Nephron progenitor cell (in vitro differentiated cells): ENCODE measurements around the gene MLST8.

Experiments used
- DNase-seq: peaks from one replicate; pipeline ENCODE4 v3.0.0; 2021
- H3K27ac Mint-ChIP-seq: 2 replicates; pipeline ENCODE4 v1.8.0; 2021; ENCODE audit warnings: mild to moderate bottlenecking, moderate library complexity, mixed read lengths
- H3K27me3 Mint-ChIP-seq: 2 replicates; pipeline ENCODE4 v1.8.0; 2021; ENCODE audit warnings: mild to moderate bottlenecking, low read depth, mixed read lengths; ENCODE audit not compliant: poor library complexity
- H3K36me3 Mint-ChIP-seq: 2 replicates; pipeline ENCODE4 v1.8.0; 2021; ENCODE audit warnings: low read depth, mixed read lengths
- H3K4me1 Mint-ChIP-seq: 2 replicates; pipeline ENCODE4 v1.8.0; 2021; ENCODE audit warnings: mixed read lengths
- H3K4me3 Mint-ChIP-seq: 2 replicates; pipeline ENCODE4 v1.8.0; 2021; ENCODE audit warnings: mild to moderate bottlenecking, moderate library complexity, mixed read lengths
- H3K9me3 Mint-ChIP-seq: 2 replicates; pipeline ENCODE4 v1.8.0; 2021; ENCODE audit warnings: mild to moderate bottlenecking, moderate library complexity, mixed read lengths
- CTCF ChIP-seq: fragments of 200-600 bp; sonication (generic); IDR thresholded peaks from 2 replicates; pipeline ENCODE4 v1.5.0; 2021; ENCODE audit warnings: antibody characterized with exemption

MLST8 gene

GRCh38 chr16:2165861-2166260, 39.4 kb upstream of the MLST8 start:
- no peaks in the 10 kb centered on the region for H3K4me1 Mint-ChIP-seq
- peak overlapping the region; percentile 84 for H3K27ac Mint-ChIP-seq
- no peaks in the 10 kb centered on the region for H3K27me3 Mint-ChIP-seq
- H3K4me3 Mint-ChIP-seq: no peak overlapping the region
- no peaks in the 10 kb centered on the region for H3K9me3 Mint-ChIP-seq
- no peak for DNase-seq
- TF ChIP-seq CTCF: no peak
- peaks cover 13% of the 10 kb centered on the region for H3K36me3 Mint-ChIP-seq

- DNase-seq: no peak
- Mint-ChIP-seq H3K4me1 (no peaks in the 10 kb centered on the region), H3K27ac (peak overlapping the region; percentile 84), H3K36me3 (peaks cover 13% of the 10 kb centered on the region), H3K9me3 (no peaks in the 10 kb centered on the region), H3K27me3 (no peaks in the 10 kb centered on the region), H3K4me3 (no peak overlapping the region)
- no peak for TF ChIP-seq CTCF
These were observed 38.8 kb upstream of the MLST8 start for GRCh38 chr16:2166263-2167067.

- Mint-ChIP-seq H3K4me3 (no peak overlapping the region), H3K4me1 (no peaks in the 10 kb centered on the region), H3K27me3 (no peaks in the 10 kb centered on the region), H3K36me3 (peaks cover 13% of the 10 kb centered on the region), H3K27ac (no peak overlapping the region), H3K9me3 (no peaks in the 10 kb centered on the region)
- DNase-seq: no peak
- no peak for TF ChIP-seq CTCF
These were observed 38.1 kb upstream of the MLST8 start for GRCh38 chr16:2167068-2167638.

- Mint-ChIP-seq H3K4me3 (no peak overlapping the region), H3K27me3 (no peaks in the 10 kb centered on the region), H3K27ac (no peak overlapping the region), H3K9me3 (no peaks in the 10 kb centered on the region), H3K4me1 (no peaks in the 10 kb centered on the region), H3K36me3 (peaks cover 5% of the 10 kb centered on the region)
- no peak for TF ChIP-seq CTCF
- no peak for DNase-seq
These were observed 35.2 kb upstream of the MLST8 start for GRCh38 chr16:2170080-2170479.

GRCh38 chr16:2170587-2171435, 34.4 kb upstream of the MLST8 start:
- Mint-ChIP-seq H3K4me1 (no peaks in the 10 kb centered on the region), H3K4me3 (no peak overlapping the region), H3K36me3 (peaks cover 7% of the 10 kb centered on the region), H3K9me3 (no peaks in the 10 kb centered on the region), H3K27me3 (no peaks in the 10 kb centered on the region), H3K27ac (no peak overlapping the region)
- TF ChIP-seq CTCF: no peak
- no peak for DNase-seq
